HPDE6-E6E7 (cell line): ENCODE results near the gene CAPN15.

ENCODE experiments used
- DNase-seq: peaks from one replicate; pipeline ENCODE4 v3.0.0; 2011; ENCODE audit warnings: missing footprints; ENCODE audit errors: extremely low spot score

CAPN15 gene

DNA sequence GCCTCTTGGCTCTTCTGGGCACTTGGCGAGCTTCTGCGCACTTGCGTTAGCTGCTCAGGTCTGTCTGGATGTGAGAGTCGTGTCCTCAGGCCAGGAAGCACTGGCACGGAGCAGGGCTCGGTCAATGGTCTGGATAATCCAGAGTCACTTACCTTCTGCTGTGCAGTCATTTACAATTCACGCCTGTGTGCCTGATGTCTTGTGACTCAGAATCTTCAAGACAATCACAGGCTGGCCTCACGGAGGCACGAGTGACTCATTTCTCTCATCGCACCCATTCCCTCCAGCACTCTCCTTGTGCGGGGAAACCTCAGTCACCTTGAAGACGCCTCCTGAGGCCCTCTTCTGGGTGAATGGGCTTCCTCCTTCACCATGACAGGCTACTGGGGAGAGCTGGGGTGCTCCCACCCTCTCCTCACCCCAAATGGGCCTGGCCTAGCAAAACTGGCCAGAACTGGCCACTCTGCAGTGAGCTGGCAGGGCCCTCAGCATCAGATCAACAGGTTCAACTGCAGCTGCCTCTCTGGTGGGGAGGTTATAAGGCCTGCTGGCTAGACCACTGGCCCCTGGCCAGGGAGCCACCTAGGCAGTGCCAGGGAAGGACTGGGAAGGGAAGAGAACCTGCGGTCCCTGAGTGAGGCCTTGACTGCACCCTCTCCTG is 1.9 kb upstream of the CAPN15 start:
- DNase-seq = peak; percentile 80

DNA sequence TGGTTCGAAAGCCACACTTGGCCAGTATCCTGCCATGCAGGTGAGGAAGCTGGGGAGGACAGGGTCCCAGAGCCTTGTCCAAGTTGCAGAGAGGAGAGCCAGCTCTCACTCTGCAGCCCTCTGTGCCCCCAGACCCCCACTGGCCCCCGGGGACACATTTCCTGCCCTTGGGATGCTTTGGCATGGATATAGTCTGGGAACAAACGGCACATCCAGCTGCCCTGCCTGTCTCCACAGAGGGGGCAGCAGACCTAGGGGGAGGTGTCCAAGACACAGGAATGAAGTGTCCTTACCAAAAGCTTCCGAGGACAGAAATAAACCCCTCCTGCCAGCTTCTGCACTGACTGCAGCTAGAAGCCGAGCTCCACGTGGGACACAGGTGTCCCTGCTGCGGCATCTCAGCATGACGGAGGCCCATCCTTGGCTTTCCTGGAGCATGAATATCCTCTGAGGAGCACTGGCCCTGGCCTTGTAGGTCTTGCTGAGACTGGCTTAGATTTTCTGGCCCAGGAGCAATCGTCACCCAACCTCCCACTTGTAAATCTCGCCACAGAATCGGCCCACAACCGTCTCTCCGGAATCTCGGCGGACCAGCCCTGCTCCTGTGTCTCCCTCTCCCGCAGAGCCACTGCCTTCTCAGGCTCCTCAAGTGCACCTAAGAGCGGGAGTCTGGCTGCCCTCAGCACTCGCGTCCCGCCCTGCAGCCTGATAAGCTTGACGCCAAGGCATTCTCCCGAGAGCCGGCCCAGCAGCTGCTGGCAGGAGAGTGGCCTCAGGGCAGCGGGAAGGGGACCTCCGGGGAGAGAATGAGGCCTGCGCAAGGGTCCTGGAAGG is 1.1 kb upstream of the CAPN15 start:
- no peak for DNase-seq

DNA sequence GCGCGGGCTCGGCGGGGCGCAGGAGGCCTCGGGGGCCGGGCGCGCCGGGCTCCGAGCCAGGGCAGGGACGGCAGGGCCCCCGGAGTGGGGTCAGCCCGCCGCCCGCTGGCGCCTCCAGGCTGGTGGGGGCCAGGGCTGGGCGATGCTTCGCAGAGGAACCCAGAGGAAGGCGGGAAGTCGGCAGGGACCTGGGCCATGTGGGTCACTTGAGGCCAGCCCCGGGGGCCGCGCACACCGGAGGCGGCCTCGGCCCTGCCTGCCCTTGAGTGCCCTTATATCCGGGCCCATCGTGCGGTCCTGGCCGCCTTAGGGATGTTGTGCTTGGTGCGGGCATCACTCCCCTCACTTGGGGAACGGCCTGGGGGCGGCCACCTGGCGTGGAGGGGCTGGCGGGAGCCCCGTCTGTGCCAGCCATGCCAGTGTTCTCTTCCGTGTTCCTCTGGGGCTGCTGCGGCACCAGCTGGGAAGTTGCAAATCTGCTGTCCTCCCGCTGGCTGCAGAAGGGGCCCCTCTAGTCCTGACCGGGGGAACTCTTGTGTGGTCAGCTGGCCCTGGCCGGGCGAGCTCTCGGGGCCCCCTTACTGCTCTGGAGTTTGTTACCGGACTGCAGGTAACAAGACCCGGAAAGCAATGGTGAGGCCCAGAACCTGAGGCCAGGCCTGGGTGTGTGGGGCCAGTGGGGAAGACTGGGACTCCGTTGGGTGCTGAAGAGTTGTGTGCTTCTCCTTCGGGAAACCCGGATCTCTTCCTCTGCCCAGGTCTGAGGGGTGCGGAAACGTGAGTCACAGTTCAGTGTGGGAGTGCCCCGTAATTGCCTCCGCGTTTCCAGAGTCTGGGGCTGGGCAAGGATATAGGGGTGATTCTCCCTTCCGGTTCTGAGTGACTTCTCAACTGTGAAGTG is 849 bp downstream of the CAPN15 start:
- DNase-seq = peak; percentile 54

DNA sequence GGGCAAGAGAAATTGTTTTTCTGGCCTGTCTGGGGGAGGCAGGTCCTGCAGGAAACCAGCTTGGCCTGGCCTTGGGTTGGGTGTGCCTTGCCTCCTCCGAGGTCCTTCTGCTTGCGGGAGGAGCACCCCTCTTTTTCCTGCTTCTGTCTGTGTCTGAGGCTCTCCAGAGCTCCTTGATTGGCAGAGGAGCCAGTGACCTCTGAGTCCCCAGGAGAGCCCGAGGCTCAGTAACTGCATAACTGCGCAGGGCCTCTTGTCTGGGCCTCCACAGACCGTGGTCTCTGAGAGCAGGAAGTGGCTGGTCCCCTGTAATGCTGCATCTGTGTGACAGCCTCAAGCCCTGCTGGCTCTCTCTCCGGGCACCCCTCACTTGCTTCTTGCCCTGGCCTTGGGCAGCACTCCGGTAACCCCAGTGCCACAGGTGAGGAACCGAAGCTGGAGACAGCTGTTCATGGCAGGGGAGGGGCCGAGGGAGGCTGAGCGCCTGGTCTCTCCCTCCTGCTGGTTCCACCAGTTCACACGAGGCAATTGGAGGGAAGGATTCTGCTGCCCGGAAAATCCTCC is 1.6 kb downstream of the CAPN15 start:
- DNase-seq = no peak

DNA sequence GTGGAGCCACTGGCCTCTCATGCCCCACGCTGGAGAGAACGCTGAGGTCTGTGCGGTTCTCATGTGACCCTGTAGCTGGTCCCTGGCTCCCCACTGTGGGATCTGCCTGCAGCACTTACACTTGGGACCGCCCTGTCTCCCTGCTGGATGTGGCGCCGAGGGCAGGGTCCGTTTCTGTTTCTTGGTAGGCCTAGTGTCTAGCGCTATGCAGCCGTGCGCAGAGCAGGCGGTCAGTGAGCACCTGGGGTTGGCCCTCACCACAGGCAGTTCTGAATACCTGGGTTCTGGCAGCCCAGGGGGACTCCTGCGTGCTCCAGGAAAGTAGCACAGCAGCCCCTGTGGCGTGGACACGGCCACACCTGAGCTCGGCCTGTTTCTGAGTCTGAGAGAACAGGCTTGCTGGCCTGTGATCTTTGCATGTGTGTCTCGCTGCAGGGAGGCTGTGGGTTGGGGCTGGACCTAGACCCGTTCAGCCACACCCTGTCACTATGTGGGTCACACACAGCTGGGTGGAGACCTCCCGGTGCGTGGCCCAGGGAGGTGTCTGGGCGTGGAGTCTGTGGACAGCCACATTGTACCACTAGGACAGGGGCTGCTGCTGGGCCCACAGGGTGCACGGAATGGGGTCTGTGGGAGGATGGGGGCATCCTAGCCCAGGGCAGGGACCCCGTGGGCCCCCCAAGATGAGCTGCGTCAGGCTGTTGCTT is 2.8 kb downstream of the CAPN15 start:
- DNase-seq = no peak

DNA sequence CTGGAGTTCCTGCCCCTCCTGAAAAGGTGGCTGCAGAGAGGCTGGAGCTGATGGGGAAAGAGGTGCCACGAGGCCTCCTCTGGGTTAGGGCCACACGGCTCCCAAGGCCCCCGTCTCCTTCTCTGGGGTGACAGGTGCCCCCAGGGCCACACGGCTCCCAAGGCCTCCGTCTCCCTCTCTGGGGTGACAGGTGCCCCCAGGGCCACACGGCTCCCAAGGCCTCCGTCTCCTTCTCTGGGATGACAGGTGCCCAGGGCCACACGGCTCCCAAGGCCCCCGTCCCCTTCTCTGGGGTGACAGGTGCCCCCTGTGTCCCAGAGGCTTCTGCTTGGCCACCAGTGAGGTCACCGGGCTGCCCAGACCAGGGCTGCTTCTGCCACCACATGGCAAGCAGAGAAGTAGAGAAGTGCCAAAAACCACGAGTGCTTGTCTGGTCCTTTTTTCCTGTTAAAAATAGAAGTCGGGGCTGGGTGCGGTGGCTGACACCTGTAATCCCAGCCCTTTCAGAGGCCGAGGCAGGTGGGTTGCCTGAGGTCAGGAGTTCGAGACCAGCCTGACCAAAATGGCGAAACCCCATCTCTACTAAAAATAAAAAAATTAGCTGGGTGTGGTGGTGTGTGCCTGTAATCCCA is 4.1 kb downstream of the CAPN15 start:
- no peak for DNase-seq

DNA sequence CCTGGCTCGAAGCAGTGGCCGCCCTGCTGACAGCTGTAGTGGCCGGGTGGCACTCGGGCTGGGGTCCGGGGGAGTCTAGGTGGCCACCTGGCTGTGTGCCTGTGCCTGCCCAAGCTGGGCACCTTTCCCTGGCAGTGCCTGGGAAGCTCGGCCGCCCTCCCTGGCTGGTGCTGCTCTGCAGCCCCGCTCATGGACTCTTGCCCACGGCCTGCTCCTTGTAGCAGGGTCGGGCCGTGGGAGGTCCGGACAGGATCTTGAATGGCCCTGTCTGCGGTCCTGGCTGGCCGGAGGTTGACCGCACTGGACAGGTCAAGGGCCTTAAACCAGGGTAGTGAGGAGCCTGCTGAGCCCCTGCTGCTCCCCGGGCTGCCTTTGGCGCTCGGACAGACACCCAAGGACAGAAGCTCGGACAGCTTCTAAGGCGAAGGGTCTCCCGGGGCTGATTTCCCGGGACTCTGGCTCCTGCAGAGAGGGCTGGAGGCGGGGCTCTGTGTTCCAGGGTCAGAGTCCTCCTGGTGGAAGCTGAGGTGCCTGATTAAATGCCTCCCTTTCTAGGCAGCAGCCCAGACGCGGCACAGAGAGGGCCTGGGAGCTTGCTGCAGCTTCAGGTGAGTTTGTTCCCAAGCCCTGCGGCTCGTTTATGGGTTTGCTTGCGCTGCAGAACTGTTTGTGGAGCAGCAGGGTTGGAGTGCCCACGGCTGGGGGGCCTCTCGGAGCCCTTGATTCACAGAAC is 6.0 kb downstream of the CAPN15 start:
- no peak for DNase-seq

DNA sequence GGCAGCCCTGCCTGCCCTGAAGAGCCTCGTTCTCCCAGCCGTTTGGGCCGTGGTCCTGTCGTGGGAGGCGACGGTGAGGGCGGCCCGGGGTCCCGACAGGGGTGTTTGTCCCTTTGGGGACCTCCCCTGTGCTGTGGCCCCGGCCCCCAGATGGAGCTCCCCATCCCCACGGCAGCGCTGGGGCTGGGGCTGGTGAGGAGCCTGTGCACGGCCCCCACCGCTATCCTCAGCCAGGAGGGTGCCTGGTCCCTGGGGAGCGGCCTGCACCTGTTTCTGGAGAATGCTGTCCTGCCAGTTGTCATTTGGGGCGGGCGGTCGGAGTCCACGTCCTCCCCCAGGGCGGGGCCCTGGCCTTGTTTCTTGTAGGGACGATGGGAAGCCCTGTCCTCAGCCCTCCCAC is 6.6 kb downstream of the CAPN15 start:
- no peak for DNase-seq

DNA sequence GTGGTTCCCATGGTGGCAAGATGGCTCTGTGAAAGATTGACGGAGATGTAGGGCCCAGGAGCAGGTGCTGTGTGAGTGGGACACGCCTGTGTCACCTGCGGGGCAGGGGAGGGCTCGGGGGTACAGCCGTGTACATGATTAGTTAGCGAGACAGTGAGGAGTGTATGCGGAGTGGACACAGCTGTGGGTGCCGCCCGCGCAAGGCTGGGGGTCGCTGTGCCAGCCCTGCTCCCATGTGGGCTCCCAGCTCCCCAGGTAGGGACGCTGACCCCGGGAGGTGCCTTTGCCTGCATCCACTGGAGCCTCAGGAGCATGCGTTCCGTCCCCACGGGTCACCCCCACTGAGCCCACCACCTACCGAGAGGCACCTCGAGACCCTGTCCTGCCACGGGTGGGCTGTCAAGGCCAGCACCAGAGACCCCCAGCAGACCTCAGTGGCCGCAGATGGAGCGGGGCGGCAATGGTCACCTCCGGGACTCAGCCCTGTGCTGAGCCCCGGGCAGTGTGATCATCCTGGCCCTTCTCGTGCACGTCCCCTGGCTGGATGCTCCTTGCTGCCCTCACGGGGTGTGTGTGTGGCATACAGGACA is 7.4 kb downstream of the CAPN15 start:
- DNase-seq = no peak

DNA sequence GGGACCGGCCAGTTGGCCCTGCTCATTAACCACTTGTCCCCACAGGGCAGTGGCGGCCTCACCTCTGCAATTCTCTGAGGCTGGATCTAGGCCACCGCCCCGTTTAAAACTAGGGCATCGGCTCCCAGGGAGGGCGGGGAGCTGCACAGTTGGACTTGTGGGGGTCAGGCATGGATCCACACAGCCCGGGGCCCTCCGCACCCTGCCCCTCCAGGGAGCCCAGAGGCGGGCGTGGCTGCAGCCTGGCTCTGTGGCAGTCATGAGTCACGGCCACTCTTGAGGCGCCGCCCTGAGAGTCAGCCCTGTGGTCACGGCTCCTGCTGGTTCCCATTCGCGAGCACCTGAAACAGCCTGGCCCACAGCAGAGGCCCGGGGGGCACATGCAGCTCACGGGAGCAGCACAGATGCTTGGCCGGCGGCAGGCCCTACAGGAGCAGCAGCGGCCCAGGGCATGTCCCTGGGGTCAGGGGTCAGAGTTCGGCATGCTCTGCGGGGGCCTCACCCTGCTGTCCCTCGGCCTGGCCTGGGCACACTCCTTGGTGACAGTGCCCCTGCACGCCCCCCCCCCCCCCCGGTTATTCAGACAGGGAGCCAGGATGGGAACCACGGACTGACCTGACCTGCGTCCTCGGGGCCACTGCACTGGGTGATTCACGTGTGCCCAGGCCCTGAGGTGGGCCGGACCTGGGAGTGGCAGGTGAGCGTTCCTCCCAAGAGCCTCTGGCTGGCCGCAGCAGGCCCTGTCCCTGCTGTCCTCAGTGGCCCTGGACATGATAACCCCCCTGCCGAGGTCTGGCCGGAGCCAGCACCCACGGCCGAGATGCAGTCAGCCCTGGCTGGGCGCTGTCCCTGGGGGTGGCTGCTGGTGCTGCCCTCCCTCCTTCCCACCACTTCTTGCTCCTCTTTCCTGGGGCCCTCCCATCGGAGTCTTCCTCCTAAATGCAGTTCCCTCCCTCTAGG is 8.2 kb downstream of the CAPN15 start:
- peak; percentile 92 for DNase-seq

DNA sequence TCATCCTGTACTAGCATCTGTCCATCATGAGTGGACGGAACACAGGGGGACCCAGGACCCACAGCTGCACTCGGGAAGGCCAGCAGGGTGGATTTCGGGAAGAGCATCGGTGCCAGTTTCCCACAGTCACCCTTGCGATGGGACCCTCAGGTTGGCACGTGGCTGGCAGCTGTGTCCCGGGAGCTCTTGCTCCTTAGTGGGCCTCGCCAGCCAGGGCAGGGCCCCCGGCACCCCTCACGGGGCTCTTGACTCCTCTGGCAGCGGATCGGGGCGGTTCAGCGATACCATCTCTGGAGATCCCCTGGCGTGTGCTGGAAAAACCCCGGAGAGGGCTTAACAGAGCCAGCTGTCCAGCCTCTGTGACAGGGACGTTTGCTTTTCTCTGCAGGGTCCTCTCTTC is 9.2 kb downstream of the CAPN15 start:
- no peak for DNase-seq

DNA sequence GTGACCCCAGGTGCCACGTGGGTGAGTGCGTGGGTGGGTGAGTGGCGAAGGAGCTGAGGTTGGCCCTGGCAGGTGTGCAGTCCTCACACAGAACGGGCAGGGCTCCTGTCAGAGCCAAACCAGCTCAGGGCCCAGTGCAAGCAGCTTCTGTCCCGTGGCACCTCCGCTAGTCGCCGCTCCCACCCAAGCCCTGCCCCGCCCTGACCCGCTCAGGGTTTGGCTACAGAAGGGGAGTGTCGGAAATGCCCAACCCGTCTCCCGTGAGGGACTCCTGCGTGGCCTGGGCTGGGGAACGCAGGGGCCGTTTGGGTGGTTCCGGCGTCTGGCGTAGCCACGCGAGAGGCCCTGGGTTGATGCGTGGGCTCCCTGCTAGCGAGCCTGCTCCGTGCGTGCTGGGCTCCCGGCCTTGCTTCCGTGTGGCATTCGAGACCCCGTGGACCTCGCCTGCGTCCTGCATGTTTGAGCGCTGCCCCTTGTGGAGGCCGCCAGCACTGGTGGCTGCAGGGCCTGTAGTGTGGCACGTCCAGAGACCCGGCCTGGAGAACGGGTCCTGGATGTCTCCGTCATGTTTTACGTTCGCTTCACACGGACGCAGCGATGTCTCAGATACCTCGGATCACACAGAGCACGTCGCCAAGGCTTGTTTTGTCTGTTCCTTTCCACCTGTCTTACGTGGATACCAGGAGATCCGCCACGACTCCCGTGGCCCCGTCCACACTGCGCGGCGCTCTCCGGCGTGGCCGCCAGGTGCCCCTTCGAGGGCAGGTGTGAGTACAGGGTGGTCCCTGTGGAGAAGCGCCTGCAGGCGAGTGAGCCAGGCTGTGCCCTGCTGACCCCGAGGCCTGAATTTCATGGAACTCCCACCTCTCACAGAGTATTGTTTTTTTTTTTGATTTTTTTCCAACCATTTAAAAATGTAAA is 10.2 kb downstream of the CAPN15 start:
- no peak for DNase-seq

DNA sequence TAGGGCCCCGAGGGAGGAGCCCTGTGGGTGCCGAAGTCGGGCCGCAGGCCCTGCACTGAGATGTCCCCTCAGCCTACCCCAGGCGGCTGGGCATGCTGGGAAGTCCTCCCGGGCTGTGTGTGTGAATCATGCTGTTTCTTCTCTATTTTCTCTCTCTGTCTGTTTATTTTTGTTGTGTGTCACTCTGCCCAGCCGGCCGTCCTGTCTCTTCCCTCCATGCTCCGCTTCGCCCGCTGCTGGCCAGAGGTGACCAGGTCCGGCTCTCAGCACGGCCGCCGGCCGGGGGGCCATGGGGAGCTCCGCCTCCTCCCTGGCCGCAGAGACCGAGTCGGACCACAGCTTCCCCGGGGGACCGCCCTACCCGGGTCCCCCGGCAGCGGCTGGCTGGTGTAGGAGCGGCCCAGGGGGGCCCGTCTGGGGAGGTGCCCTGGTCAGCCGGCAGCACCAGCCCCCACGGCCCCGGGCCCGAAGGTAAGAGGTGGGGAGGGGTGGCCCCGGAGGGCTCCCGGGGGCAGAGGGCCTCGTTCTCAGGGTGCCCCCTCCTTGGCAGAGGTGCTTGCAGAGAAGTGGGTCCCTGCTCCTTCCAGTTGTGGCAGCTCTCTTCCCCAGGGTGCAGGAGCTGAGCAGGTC is 12.5 kb downstream of the CAPN15 start:
- no peak for DNase-seq

DNA sequence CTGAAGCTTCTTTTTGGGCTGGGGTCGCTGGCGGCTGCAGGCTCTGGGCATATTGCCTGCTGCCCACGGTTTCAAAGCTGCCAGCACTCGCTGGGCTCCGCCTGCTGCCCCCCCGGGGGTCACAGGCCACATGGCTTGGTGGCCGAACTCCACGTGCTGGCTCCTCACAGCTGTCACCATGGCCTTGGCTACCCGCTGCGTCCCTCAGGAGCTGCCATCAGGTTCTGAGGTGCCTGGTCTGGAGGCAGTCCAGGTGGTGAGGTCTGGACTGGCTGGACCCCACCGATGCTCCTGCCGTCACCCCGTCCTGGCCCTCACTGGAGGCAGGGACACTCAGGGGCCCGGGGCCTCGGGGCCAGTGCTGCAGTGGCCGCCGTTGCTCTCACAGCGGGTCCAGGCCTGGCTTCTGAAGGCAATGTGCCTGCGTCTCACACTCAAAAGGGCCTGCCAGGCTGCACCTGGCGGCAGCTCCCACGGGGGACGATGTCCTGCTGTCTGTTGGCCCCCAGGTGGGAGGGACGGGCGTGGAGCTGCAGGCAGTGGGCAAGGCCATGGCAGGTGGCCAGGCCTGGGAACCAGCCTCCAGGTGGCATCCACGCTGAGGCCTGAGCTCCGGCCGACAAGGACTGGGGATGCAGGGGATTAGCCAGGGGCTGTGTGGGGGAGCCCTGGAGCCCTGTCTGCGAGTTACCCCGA is 13.3 kb downstream of the CAPN15 start:
- DNase-seq = no peak

DNA sequence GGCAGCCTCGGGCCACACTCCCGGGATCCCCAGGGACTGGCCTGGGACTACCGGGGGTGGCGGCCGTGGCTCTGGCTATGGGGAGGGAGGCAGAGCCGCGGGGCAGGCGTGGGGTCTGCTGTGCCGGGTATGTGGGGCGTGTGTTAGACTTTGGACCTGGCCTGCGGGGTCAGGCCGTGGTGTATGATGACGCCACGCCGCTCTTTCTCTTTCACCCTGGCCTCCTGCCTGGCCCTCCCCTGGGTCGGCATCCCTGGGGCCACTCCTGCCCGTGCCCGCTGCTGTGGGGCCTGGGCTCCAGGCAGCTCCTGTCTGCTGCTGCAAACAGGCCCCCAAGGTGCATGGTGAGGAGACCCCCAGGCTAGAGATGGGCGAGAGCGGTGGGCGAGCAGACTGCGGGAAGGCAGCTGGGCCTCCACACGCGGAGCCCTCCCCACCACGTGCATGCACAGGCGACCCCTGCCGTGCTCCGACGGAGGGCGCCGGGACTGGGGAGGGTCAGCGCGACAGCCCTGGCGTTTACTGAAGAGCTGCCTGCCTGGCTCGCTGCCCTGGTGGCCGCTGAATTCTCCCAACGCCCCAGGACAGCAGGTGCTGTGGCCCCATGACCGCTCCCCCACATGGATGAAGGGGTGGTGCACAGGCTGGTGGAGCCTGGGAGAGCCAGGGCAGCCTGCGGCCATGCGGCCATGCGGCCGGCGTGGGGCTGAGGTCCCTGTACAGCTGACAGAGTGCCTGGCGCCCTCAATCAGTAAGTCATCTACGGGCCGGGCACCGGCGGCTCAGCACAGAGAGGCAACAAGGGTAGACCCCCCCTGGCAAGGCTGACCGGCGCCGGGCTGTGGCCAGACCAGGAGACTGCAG is 16.0 kb downstream of the CAPN15 start:
- no peak for DNase-seq
